Neural progenitor cell (in vitro differentiated cells): Measurements from ENCODE around the gene SERGEF. TPM values are rescaled to one million over a fixed set of nuclear protein-coding genes. Genes with fewer than 3 reads are reported as not detected.

Experiments
- DNase-seq: peaks from one replicate; pipeline ENCODE4 v3.0.0-alpha.2; 2016; ENCODE audit warnings: low spot score
- H2AFZ ChIP-seq: fragments of 200-600 bp; sonication (generic); replicated peaks from 2 replicates; pipeline ENCODE4 v1.6.1; 2016; ENCODE audit warnings: antibody characterized with exemption
- H3F3A ChIP-seq: fragments of 200-600 bp; sonication (generic); 2 replicates; pipeline ENCODE4 v1.6.1; 2016; ENCODE audit warnings: antibody characterized with exemption, low read depth
- H3K27ac ChIP-seq: fragments of 200-600 bp; sonication (generic); 2 replicates; pipeline ENCODE4 v1.5.1; 2016; ENCODE audit warnings: mild to moderate bottlenecking
- H3K27me3 ChIP-seq: fragments of 200-600 bp; sonication (generic); 2 replicates; pipeline ENCODE4 v1.6.1; 2016; ENCODE audit warnings: mild to moderate bottlenecking, moderate library complexity
- H3K36me3 ChIP-seq: fragments of 200-600 bp; sonication (generic); 2 replicates; pipeline ENCODE4 v1.5.1; 2016
- H3K4me1 ChIP-seq: fragments of 200-600 bp; sonication (generic); 2 replicates; pipeline ENCODE4 v1.6.1; 2016; ENCODE audit warnings: mixed run types
- H3K4me2 ChIP-seq: fragments of 200-600 bp; sonication (generic); 2 replicates; pipeline ENCODE4 v1.6.1; 2016
- H3K4me3 ChIP-seq: fragments of 200-600 bp; sonication (generic); 2 replicates; pipeline ENCODE4 v1.5.1; 2016
- H3K79me2 ChIP-seq: fragments of 200-600 bp; sonication (generic); 2 replicates; pipeline ENCODE4 v1.6.1; 2016; ENCODE audit warnings: low read depth
- H3K9ac ChIP-seq: fragments of 200-600 bp; sonication (generic); 2 replicates; pipeline ENCODE4 v1.6.1; 2016
- H3K9me3 ChIP-seq: fragments of 200-600 bp; sonication (generic); 2 replicates; pipeline ENCODE4 v1.5.1; 2016; ENCODE audit warnings: low read depth
- H4K20me1 ChIP-seq: fragments of 200-600 bp; sonication (generic); 2 replicates; pipeline ENCODE4 v1.6.1; 2016; ENCODE audit warnings: low read depth
- H3K27ac Mint-ChIP-seq: 3 replicates; pipeline ENCODE4 v1.8.0; 2021; ENCODE audit warnings: mixed read lengths
- H3K27me3 Mint-ChIP-seq: 2 replicates; pipeline ENCODE4 v1.8.0; 2022; ENCODE audit warnings: low read depth, mild to moderate bottlenecking, inconsistent platforms, moderate library complexity, mixed read lengths; ENCODE audit not compliant: insufficient read depth
- H3K36me3 Mint-ChIP-seq: 3 replicates; pipeline ENCODE4 v1.8.0; 2021; ENCODE audit warnings: mixed read lengths
- H3K4me1 Mint-ChIP-seq: 3 replicates; pipeline ENCODE4 v1.8.0; 2021; ENCODE audit warnings: mixed read lengths
- H3K4me3 Mint-ChIP-seq: 3 replicates; pipeline ENCODE4 v1.8.0; 2021; ENCODE audit warnings: mild to moderate bottlenecking, moderate library complexity, mixed read lengths
- H3K9me3 Mint-ChIP-seq: 3 replicates; pipeline ENCODE4 v1.8.0; 2020; ENCODE audit warnings: mixed read lengths
- EZH2 ChIP-seq: fragments of 200-600 bp; sonication (generic); IDR thresholded peaks from 2 replicates; pipeline ENCODE4 v1.6.1; 2017; ENCODE audit warnings: antibody characterized with exemption, mild to moderate bottlenecking, moderate library complexity
- EZH2phosphoT487 ChIP-seq: fragments of 200-600 bp; sonication (generic); IDR thresholded peaks from 2 replicates; pipeline ENCODE4 v1.6.1; 2017; ENCODE audit warnings: antibody characterized with exemption
- total RNA-seq: library from RNA; depleted of rRNA; stranded (reverse); fragments of >200 nt; gene quantifications from 2 replicates; pipeline ENCODE4 v1.2.3, GENCODE V29; 2015; ENCODE audit warnings: low replicate concordance
- TF ChIP-seq, protein P1 (sequence below): fragments of 200-600 bp; sonication (generic); IDR thresholded peaks from 2 replicates; pipeline ENCODE4 v1.5.1; 2017; ENCODE audit warnings: antibody characterized with exemption, mild to moderate bottlenecking

SERGEF gene
- total RNA-seq, 1 donor from 2014 or later, result 35.1 TPM

DNA sequence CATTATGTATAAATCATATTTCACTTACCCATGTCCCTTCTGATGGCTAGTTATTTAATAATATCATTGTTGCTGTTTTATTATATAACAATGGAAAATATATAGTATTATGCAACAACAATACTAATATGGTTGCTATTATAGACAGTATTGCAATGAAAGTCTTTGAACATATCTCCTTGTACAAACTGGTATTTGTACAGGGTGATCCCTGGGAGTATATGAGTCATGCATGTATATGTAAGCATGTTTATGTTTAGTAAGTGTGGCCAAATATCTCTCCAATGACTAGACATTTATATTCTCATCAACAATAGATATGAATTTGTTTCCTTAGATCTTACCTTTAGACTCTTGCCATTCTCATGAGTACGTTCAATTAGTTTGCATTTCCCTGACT is 222.4 kb downstream of the SERGEF start:
- Mint-ChIP-seq H3K27ac (no peak overlapping the region), H3K27me3 (peaks cover 2% of the 10 kb centered on the region), H3K4me3 (no peak overlapping the region), H3K4me1 (no peaks in the 10 kb centered on the region), H3K36me3 (peaks cover 2% of the 10 kb centered on the region), H3K9me3 (no peaks in the 10 kb centered on the region)
- no peak overlapping the region for H3K9ac ChIP-seq
- H3K36me3 ChIP-seq, result no peaks in the 10 kb centered on the region
- H3K4me1 ChIP-seq, result peaks cover 12% of the 10 kb centered on the region
- H3K27ac ChIP-seq, result no peak overlapping the region
- no peaks in the 10 kb centered on the region for H3K79me2 ChIP-seq
- no peak overlapping the region for H2AFZ ChIP-seq
- TF ChIP-seq, protein P1, sequence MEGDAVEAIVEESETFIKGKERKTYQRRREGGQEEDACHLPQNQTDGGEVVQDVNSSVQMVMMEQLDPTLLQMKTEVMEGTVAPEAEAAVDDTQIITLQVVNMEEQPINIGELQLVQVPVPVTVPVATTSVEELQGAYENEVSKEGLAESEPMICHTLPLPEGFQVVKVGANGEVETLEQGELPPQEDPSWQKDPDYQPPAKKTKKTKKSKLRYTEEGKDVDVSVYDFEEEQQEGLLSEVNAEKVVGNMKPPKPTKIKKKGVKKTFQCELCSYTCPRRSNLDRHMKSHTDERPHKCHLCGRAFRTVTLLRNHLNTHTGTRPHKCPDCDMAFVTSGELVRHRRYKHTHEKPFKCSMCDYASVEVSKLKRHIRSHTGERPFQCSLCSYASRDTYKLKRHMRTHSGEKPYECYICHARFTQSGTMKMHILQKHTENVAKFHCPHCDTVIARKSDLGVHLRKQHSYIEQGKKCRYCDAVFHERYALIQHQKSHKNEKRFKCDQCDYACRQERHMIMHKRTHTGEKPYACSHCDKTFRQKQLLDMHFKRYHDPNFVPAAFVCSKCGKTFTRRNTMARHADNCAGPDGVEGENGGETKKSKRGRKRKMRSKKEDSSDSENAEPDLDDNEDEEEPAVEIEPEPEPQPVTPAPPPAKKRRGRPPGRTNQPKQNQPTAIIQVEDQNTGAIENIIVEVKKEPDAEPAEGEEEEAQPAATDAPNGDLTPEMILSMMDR, result no peak
- TF ChIP-seq EZH2phosphoT487 (no peak), EZH2 (no peak)
- DNase-seq, result no peak
- H3K4me2 ChIP-seq, result no peak overlapping the region
- no peaks in the 10 kb centered on the region for H3K9me3 ChIP-seq
- no peaks in the 10 kb centered on the region for H3K27me3 ChIP-seq
- H3F3A ChIP-seq, result no peaks in the 10 kb centered on the region
- H3K4me3 ChIP-seq, result no peak overlapping the region
- no peaks in the 10 kb centered on the region for H4K20me1 ChIP-seq

DNA sequence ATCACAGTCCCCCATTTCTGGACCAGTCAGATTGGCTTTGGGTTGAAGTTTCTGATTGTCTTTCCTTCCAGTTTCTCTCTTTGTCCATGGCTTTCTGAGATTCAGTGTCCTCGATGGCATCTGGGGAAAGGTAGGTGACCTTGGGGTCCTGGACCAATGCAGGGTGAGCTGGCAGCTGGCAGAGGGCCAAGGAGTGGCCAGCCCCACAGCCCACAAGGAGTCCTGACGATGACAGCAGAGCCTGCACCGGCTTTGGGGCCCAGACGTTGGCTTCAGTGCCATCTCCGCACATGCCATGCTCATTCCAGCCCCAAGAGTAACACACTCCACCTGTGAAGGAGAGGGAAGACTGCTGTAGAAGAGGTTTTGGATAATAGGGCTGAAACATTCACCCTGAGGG is 224.8 kb downstream of the SERGEF start:
- no peak for DNase-seq
- no peaks in the 10 kb centered on the region for H4K20me1 ChIP-seq
- peaks cover 5% of the 10 kb centered on the region for H3K27me3 Mint-ChIP-seq
- no peak overlapping the region for H3K27ac ChIP-seq
- no peak overlapping the region for H3K4me2 ChIP-seq
- H3K4me1 Mint-ChIP-seq, result no peaks in the 10 kb centered on the region
- no peaks in the 10 kb centered on the region for H3K79me2 ChIP-seq
- no peak overlapping the region for H3K27ac Mint-ChIP-seq
- H3K4me1 ChIP-seq, result peaks cover 10% of the 10 kb centered on the region
- no peaks in the 10 kb centered on the region for H3F3A ChIP-seq
- H3K4me3 ChIP-seq, result no peak overlapping the region
- peaks cover 2% of the 10 kb centered on the region for H3K36me3 Mint-ChIP-seq
- TF ChIP-seq, protein P1, result no peak
- TF ChIP-seq EZH2, result no peak
- no peak for TF ChIP-seq EZH2phosphoT487
- no peak overlapping the region for H2AFZ ChIP-seq
- no peak overlapping the region for H3K4me3 Mint-ChIP-seq
- H3K36me3 ChIP-seq, result no peaks in the 10 kb centered on the region
- no peak overlapping the region for H3K9ac ChIP-seq
- H3K27me3 ChIP-seq, result no peaks in the 10 kb centered on the region
- no peaks in the 10 kb centered on the region for H3K9me3 ChIP-seq
- H3K9me3 Mint-ChIP-seq, result no peaks in the 10 kb centered on the region

DNA sequence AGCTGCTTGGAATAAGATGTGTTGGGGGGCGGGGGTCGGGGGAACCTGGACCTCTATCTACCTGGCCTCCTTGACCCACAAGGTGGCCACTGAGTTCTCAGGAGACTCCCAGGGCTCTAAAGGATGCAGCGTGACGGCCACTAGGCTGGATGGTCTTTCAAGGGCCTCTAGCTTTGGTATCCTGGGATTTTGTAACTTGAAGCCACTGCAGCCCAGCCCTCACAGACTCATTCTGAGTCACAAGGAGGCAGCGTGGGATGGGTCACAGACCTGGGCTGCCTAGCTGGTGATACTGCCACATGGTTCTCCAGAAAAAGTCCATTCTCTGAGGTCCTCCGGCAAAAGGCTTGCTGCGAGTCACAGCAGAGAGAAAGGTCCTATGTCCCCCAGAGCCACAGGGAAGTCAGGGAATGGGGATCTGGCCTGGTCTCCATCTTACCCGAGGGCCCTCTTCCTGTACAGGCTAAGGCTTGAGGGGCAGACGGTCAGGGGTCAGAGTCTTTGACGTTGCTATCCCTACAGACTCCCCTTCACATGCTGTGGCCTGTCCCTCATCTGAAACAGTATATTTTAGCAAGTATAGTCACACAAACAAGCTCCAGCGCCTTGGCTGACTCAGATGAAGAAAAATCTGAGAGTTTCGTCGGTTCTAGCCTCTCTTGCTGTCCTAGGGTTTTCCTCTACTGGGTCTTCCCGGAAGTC is 225.9 kb downstream of the SERGEF start:
- TF ChIP-seq EZH2phosphoT487 (no peak), EZH2 (no peak)
- TF ChIP-seq, protein P1, result no peak
- H3K9ac ChIP-seq, result no peak overlapping the region
- H3K27ac ChIP-seq, result no peak overlapping the region
- Mint-ChIP-seq H3K27ac (no peak overlapping the region), H3K36me3 (peaks cover 2% of the 10 kb centered on the region), H3K4me3 (no peak overlapping the region), H3K9me3 (no peaks in the 10 kb centered on the region), H3K4me1 (no peaks in the 10 kb centered on the region), H3K27me3 (peaks cover 5% of the 10 kb centered on the region)
- H3K79me2 ChIP-seq, result no peaks in the 10 kb centered on the region
- H3K36me3 ChIP-seq, result no peaks in the 10 kb centered on the region
- no peak overlapping the region for H3K4me2 ChIP-seq
- no peaks in the 10 kb centered on the region for H4K20me1 ChIP-seq
- no peak overlapping the region for H3K4me3 ChIP-seq
- peak; percentile 32 for DNase-seq
- no peak overlapping the region for H2AFZ ChIP-seq
- H3K27me3 ChIP-seq, result no peaks in the 10 kb centered on the region
- H3F3A ChIP-seq, result no peaks in the 10 kb centered on the region
- H3K4me1 ChIP-seq, result peaks cover 3% of the 10 kb centered on the region
- no peaks in the 10 kb centered on the region for H3K9me3 ChIP-seq
